Suprapubic skin (tissue), 4 donors: ENCODE results near the gene SDS.

ENCODE experiments used
- POLR2A ChIP-seq, 2 donors: fragments of 450-650 bp; IDR thresholded peaks; one replicate each; pipeline ENCODE4 v1.6.1; 2017; ENCODE audit warnings: antibody characterized with exemption in 2 of 2, mild to moderate bottlenecking in 2 of 2, moderate library complexity in 2 of 2
- POLR2AphosphoS5 ChIP-seq, 3 donors: sonication (generic); formaldehyde crosslinking; IDR thresholded peaks; one replicate each; pipeline ENCODE4 v1.6.1; 2017; ENCODE audit warnings: antibody characterized with exemption in 3 of 3
- TF ChIP-seq, protein P1 (sequence below), 2 donors: fragments of 200-600 bp in 1 of 2; fragments of 450-650 bp in 1 of 2; sonication (generic) in 1 of 2; IDR thresholded peaks; one replicate each; pipeline ENCODE4 v1.5.1; 2016 to 2019; ENCODE audit warnings: antibody characterized with exemption in 2 of 2, mild to moderate bottlenecking in 1 of 2, moderate library complexity in 1 of 2

DNA sequence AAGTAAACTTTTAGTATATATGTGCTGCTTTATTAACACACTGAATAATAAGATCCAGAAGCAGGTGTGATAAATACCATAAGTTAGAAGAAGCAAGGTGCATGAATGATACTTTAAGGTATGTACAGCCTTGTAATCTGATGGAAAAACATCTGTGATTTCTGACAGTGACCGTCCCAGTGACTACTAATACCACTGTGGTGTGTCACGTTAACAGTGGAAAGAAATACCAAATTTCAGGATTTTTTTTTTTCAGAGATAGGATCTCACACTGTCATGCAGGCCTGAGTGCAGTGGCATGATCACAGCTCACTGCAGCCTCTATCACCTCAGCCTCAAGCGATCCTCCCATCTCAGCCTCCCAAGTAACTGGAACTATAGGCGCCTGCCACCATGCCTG is 21.5 kb downstream of the SDS start:
- TF ChIP-seq POLR2AphosphoS5 (IDR thresholded peaks at IDR 0.05) (no peak), POLR2A (IDR thresholded peaks at IDR 0.05) (no peak)
- TF ChIP-seq, protein P1, sequence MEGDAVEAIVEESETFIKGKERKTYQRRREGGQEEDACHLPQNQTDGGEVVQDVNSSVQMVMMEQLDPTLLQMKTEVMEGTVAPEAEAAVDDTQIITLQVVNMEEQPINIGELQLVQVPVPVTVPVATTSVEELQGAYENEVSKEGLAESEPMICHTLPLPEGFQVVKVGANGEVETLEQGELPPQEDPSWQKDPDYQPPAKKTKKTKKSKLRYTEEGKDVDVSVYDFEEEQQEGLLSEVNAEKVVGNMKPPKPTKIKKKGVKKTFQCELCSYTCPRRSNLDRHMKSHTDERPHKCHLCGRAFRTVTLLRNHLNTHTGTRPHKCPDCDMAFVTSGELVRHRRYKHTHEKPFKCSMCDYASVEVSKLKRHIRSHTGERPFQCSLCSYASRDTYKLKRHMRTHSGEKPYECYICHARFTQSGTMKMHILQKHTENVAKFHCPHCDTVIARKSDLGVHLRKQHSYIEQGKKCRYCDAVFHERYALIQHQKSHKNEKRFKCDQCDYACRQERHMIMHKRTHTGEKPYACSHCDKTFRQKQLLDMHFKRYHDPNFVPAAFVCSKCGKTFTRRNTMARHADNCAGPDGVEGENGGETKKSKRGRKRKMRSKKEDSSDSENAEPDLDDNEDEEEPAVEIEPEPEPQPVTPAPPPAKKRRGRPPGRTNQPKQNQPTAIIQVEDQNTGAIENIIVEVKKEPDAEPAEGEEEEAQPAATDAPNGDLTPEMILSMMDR (IDR thresholded peaks at IDR 0.05): no peak
